ENCODE data around the gene PPM1A. TPM values are rescaled to one million over a fixed set of nuclear protein-coding genes. Genes with fewer than 3 reads are reported as not detected.

The PPM1A gene
- total and polyA plus RNA-seq, 2 donors (not counting 3 experiments of a cell fraction or from before 2014, with no cell fraction given), result 14.1 to 33.9 TPM

GRCh38 chr14:60265163-60265562 lies 16.1 kb downstream of the PPM1A start:
- Histone ChIP-seq H3K9me1 (replicated peaks; ENCODE audit: control insufficient read depth, extremely low read depth, insufficient read depth, low read length) (no peaks in the 10 kb centered on the region), H3K4me2 (ENCODE audit: insufficient read depth, low read length) (no peak overlapping the region), H3K27ac (ENCODE audit: insufficient read depth, low read depth, low read length) (no peak overlapping the region), H4K20me1 (replicated peaks; ENCODE audit: control insufficient read depth, extremely low read depth, insufficient read depth, low read length) (peaks cover 14% of the 10 kb centered on the region), H3K27me3 (ENCODE audit: control insufficient read depth in 2 of 2, insufficient read depth in 2 of 2, low read length in 2 of 2) (no peaks in the 10 kb centered on the region), H3K4me1 (ENCODE audit: control insufficient read depth, extremely low read depth, insufficient read depth, low read length) (no peaks in the 10 kb centered on the region), H3K79me2 (ENCODE audit: control insufficient read depth, insufficient read depth, low read length) (peaks cover 59% of the 10 kb centered on the region), H3K36me3 (ENCODE audit: control insufficient read depth in 2 of 2, extremely low read depth in 1 of 2, insufficient read depth in 2 of 2, low read length in 2 of 2) (no peaks in the 10 kb centered on the region), H3K9ac (replicated peaks; ENCODE audit: extremely low read depth, insufficient read depth, low read length) (no peak overlapping the region), H3K4me3 (replicated peaks in 1 of 3; ENCODE audit: insufficient read depth in 1 of 3, low read depth in 1 of 3, low read length in 3 of 3) (no peak overlapping the region), H2AFZ (ENCODE audit: low read depth, low read length) (no peak overlapping the region), H3K9me3 (replicated peaks; ENCODE audit: control insufficient read depth, insufficient read depth, low read length) (no peaks in the 10 kb centered on the region)
- CTCF ChIA-PET, result interaction anchor here (1.0 to 3.1 kb wide), 11 partner anchors 8 to 297 kb away, joined by 3 to 67 read pairs (median 10); partner anchors contain the start of gene PPM1A
- no TSS peak for BruUV-seq (replicated peaks)
- FAIRE-seq, result no peak
- intact Hi-C loops (cut with micrococcal nuclease), result loop anchor here (5.0 to 10.0 kb wide), 2 partner anchors 252 to 990 kb away; no protein-coding TSS in a partner anchor
- TF ChIP-seq, protein P1, sequence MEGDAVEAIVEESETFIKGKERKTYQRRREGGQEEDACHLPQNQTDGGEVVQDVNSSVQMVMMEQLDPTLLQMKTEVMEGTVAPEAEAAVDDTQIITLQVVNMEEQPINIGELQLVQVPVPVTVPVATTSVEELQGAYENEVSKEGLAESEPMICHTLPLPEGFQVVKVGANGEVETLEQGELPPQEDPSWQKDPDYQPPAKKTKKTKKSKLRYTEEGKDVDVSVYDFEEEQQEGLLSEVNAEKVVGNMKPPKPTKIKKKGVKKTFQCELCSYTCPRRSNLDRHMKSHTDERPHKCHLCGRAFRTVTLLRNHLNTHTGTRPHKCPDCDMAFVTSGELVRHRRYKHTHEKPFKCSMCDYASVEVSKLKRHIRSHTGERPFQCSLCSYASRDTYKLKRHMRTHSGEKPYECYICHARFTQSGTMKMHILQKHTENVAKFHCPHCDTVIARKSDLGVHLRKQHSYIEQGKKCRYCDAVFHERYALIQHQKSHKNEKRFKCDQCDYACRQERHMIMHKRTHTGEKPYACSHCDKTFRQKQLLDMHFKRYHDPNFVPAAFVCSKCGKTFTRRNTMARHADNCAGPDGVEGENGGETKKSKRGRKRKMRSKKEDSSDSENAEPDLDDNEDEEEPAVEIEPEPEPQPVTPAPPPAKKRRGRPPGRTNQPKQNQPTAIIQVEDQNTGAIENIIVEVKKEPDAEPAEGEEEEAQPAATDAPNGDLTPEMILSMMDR (IDR thresholded peaks at IDR 0.05; ENCODE audit: extremely low read depth in 1 of 2, insufficient read depth in 1 of 2, low read depth in 1 of 2, low read length in 2 of 2), result no peak
- TF ChIP-seq EZH2 (IDR thresholded peaks at IDR 0.05; ENCODE audit: borderline replicate concordance, low read depth, low read length, severe bottlenecking) (no peak), MYC (IDR thresholded peaks at IDR 0.05; ENCODE audit: low read depth, low read length) (no peak), FOS (IDR thresholded peaks at IDR 0.05; ENCODE audit: borderline replicate concordance, insufficient read depth, low read length) (no peak), POLR2AphosphoS5 (IDR thresholded peaks at IDR 0.05; ENCODE audit: insufficient read depth, low read depth, low read length) (no peak), GATA2 (IDR thresholded peaks at IDR 0.05; ENCODE audit: insufficient read depth, insufficient read length, low read depth, low read length) (no peak), JUN (IDR thresholded peaks at IDR 0.05; ENCODE audit: borderline replicate concordance, insufficient read depth, insufficient read length, low read depth) (no peak)
- TF ChIP-seq, protein P2, sequence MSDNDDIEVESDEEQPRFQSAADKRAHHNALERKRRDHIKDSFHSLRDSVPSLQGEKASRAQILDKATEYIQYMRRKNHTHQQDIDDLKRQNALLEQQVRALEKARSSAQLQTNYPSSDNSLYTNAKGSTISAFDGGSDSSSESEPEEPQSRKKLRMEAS (IDR thresholded peaks at IDR 0.05; ENCODE audit: insufficient read depth, insufficient read length), result no peak
- DNase-seq (ENCODE audit: low read depth, low spot score), result no peak
- POLR2A ChIA-PET, result no interaction called here
- dilution Hi-C loops (cut with MboI; ENCODE audit: extremely low pct_ligation_motif_present, low sequenced_read_pairs), result no loop called here
